NK-92 treated with Interleukin-12 subunit alpha and Interleukin-12 subunit beta, amount 100 ng/mL, for 24 hours (cell line): Measurements from ENCODE around the gene SEZ6L2.

ENCODE experiments used
- DNase-seq: peaks from one replicate; lab custom pipeline; 2025; lab: John Stamatoyannopoulos, UW

Gene SEZ6L2

GRCh38 chr16:29825145-29826044 is 74.0 kb downstream of the SEZ6L2 start:
- no peak for DNase-seq

GRCh38 chr16:29824589-29825144 is 74.7 kb downstream of the SEZ6L2 start:
- DNase-seq, result no peak

GRCh38 chr16:29821643-29822115 is 77.7 kb downstream of the SEZ6L2 start:
- no peak for DNase-seq
